MV-4-11 (cell line): ENCODE results near the gene TRIM22.
A peak's percentile ranks its signal among the peaks of the same experiment; 100 is the strongest.
"Not testable (repeated sequence)": the region's sequence is repeated elsewhere in the genome, so short reads cannot be mapped to it uniquely, and the experiment has no call there.

Experiments used
- DNase-seq: peaks from one replicate; lab custom pipeline; 2025; lab: John Stamatoyannopoulos, UW

Gene TRIM22

GRCh38 chr11:5689551-5689983 is at the start of gene TRIM22:
Gene TRIM22 (plus strand): TSS chr11:5689790. CDS start chr11:5696233, 6,443 bp downstream.
- DNase-seq, result peak; percentile 98

- no peak for DNase-seq
Observed at GRCh38 chr11:5639953-5640352, 49.6 kb upstream of the TRIM22 start.

- DNase-seq, result no peak
Observed at GRCh38 chr11:5643585-5643984, 46.0 kb upstream of the TRIM22 start.

GRCh38 chr11:5646139-5646538 is 43.5 kb upstream of the TRIM22 start:
- DNase-seq, result no peak

- DNase-seq, result no peak
Observed at GRCh38 chr11:5655474-5655873, 34.1 kb upstream of the TRIM22 start.

- DNase-seq, result not testable (repeated sequence)
Observed at GRCh38 chr11:5656956-5657355, 32.6 kb upstream of the TRIM22 start.

- DNase-seq, result no peak
Observed at GRCh38 chr11:5658318-5658717, 31.3 kb upstream of the TRIM22 start.

GRCh38 chr11:5663511-5663910 is 26.1 kb upstream of the TRIM22 start:
- no peak for DNase-seq

- no peak for DNase-seq
Observed at GRCh38 chr11:5665051-5665570, 24.5 kb upstream of the TRIM22 start.

- DNase-seq, result no peak
Observed at GRCh38 chr11:5665746-5666401, 23.7 kb upstream of the TRIM22 start.

- DNase-seq, result no peak
Observed at GRCh38 chr11:5666402-5666793, 23.2 kb upstream of the TRIM22 start.

GRCh38 chr11:5671831-5672230 is 17.8 kb upstream of the TRIM22 start:
- DNase-seq, result no peak

- DNase-seq, result no peak
Observed at GRCh38 chr11:5674391-5674790, 15.2 kb upstream of the TRIM22 start.

GRCh38 chr11:5679811-5680210 is 9.8 kb upstream of the TRIM22 start:
- no peak for DNase-seq

- DNase-seq, result not testable (repeated sequence)
Observed at GRCh38 chr11:5682890-5683441, 6.6 kb upstream of the TRIM22 start.

- DNase-seq, result not testable (repeated sequence)
Observed at GRCh38 chr11:5683620-5684019, 6.0 kb upstream of the TRIM22 start.

- DNase-seq, result no peak
Observed at GRCh38 chr11:5684036-5684645, 5.4 kb upstream of the TRIM22 start.

- DNase-seq, result peak; percentile 84
Observed at GRCh38 chr11:5684646-5685362, 4.8 kb upstream of the TRIM22 start, which contains the start of gene TRIM5. Gene TRIM5 (minus strand): TSS chr11:5685074. CDS start chr11:5680177, 4,897 bp downstream.

GRCh38 chr11:5686426-5686825 is 3.2 kb upstream of the TRIM22 start:
- DNase-seq, result no peak

- no peak for DNase-seq
Observed at GRCh38 chr11:5688482-5688881, 1.1 kb upstream of the TRIM22 start.

GRCh38 chr11:5690216-5690615 is 626 bp downstream of the TRIM22 start:
- DNase-seq, result peak; percentile 33

GRCh38 chr11:5690736-5691135 is 1.1 kb downstream of the TRIM22 start:
- DNase-seq, result no peak
